T-cell (primary cell): ENCODE results near the gene MUC4. TPM values are rescaled to one million over a fixed set of nuclear protein-coding genes. Genes with fewer than 3 reads are reported as not detected.

ENCODE experiments used
- ATAC-seq, 4 experiments: fragments of 200-7000 bp in 3 of 4; fragments of 150-1000 bp in 1 of 4; cut with Tn5 transposase; replicated peaks in 1 of 4; 1 replicate in 3 of 4; 2 replicates in 1 of 4; pipeline ENCODE4 v1.10.0; 2021; ENCODE audit warnings: moderate library complexity in 3 of 4, mild to moderate bottlenecking in 2 of 4, moderate number of reproducible peaks in 1 of 4
- CTCF ChIA-PET, 2 donors: fragments of 300-600 bp; sonication (Branson Sonifier 250); formaldehyde crosslinking; loops; one replicate each; lab custom pipeline; 2022; ENCODE audit warnings: antibody characterized with exemption in 2 of 2; lab: Charles Lee
- POLR2A ChIA-PET, 2 donors: fragments of 300-600 bp; sonication (Branson Sonifier 250); formaldehyde crosslinking; loops; one replicate each; lab custom pipeline; 2022; ENCODE audit warnings: antibody characterized with exemption in 2 of 2; lab: Charles Lee
- DNase-seq, 35 experiments: peaks; one replicate each; pipeline versions ENCODE4 v3.0.0 to v3.0.0-alpha.2; 2013 to 2023
- H3K27ac ChIP-seq: one replicate; pipeline ENCODE4 v1.5.1; 2013; ENCODE audit warnings: low read length
- H3K27me3 ChIP-seq, 2 experiments: replicated peaks in 1 of 2; 1 replicate in 1 of 2; 2 replicates in 1 of 2; pipeline versions ENCODE4 v1.6.1 to v1.7.0; 2013; ENCODE audit warnings: low read length in 1 of 2, mixed read lengths in 1 of 2; ENCODE audit not compliant: control insufficient read depth in 2 of 2, insufficient read depth in 2 of 2; ENCODE audit errors: extremely low read depth in 1 of 2
- H3K36me3 ChIP-seq, 2 donors: 1 replicate in 1 of 2; 2 replicates in 1 of 2; pipeline versions ENCODE4 v1.6.1 to v1.7.0; 2013; ENCODE audit warnings: low read length in 1 of 2; ENCODE audit not compliant: control insufficient read depth in 2 of 2, insufficient read depth in 1 of 2; ENCODE audit errors: extremely low read depth in 1 of 2
- H3K4me1 ChIP-seq, 2 experiments: 1 replicate in 1 of 2; 2 replicates in 1 of 2; pipeline versions ENCODE4 v1.6.1 to v1.7.0; 2013; ENCODE audit warnings: low read length in 2 of 2, mixed read lengths in 1 of 2; ENCODE audit not compliant: insufficient read depth in 2 of 2, control insufficient read depth in 1 of 2; ENCODE audit errors: extremely low read depth in 1 of 2
- H3K4me3 ChIP-seq, 2 donors: 1 replicate in 1 of 2; 2 replicates in 1 of 2; pipeline versions ENCODE4 v1.5.1 to v1.7.0; 2013; ENCODE audit warnings: mild to moderate bottlenecking in 2 of 2, low read length in 1 of 2, moderate library complexity in 1 of 2; ENCODE audit not compliant: control insufficient read depth in 1 of 2; ENCODE audit errors: extremely low read depth in 1 of 2
- H3K9me3 ChIP-seq: 2 replicates; pipeline ENCODE4 v1.7.0; 2013
- H3K27ac Mint-ChIP-seq, 2 donors: one replicate each; pipeline ENCODE4 v1.8.0; 2020 to 2021; ENCODE audit warnings: mild to moderate bottlenecking in 2 of 2, mixed read lengths in 2 of 2
- H3K27me3 Mint-ChIP-seq, 2 donors: one replicate each; pipeline ENCODE4 v1.8.0; 2021 to 2022; ENCODE audit warnings: mixed read lengths in 2 of 2
- H3K36me3 Mint-ChIP-seq: one replicate; pipeline ENCODE4 v1.8.0; 2021; ENCODE audit warnings: mixed read lengths
- H3K4me1 Mint-ChIP-seq, 3 donors: one replicate each; pipeline ENCODE4 v1.8.0; 2020 to 2022; ENCODE audit warnings: mixed read lengths in 3 of 3, mild to moderate bottlenecking in 1 of 3
- H3K4me3 Mint-ChIP-seq, 3 donors: one replicate each; pipeline ENCODE4 v1.8.0; 2020 to 2022; ENCODE audit warnings: mild to moderate bottlenecking in 3 of 3, mixed read lengths in 3 of 3, moderate library complexity in 3 of 3
- H3K9me3 Mint-ChIP-seq, 3 donors: one replicate each; pipeline ENCODE4 v1.8.0; 2020 to 2022; ENCODE audit warnings: mixed read lengths in 3 of 3
- WGBS: methylation state at CpG from one replicate; pipeline ENCODE4 v1.1.5; 2013; ENCODE audit warnings: missing lambda C conversion rate; ENCODE audit not compliant: insufficient coverage; 5-methylcytosine and 5-hydroxymethylcytosine counted together
- total RNA-seq, 35 experiments: library from RNA in 6 of 35; stranded (reverse) in 6 of 35; fragments of 120-200 nt in 1 of 35; gene quantifications; one replicate each; pipeline versions ENCODE4 v1.2.1 to v1.2.4 and lab custom pipeline; 2013 to 2026

MUC4 gene
- total RNA-seq, 5 donors from 2014 or later (not counting 1 experiment from before 2014, with no cell fraction given), result 0.03 to 0.16 (median 0.05) TPM; not detected in 1

GRCh38 chr3:195709676-195710085, 102.0 kb downstream of the MUC4 start:
- DNase-seq (no peak), ATAC-seq (no peak)
- 90% methylated on average over 4 of the region's 6 CpGs for WGBS
- H3K4me1 Mint-ChIP-seq, result no peaks in the 10 kb centered on the region
- Histone ChIP-seq H3K27me3 (no peaks in the 10 kb centered on the region), H3K4me1 (no peaks in the 10 kb centered on the region), H3K36me3 (peaks cover 4 to 26% of the 10 kb centered on the region in 2 donors), H3K4me3 (no peak overlapping the region), H3K9me3 (no peaks in the 10 kb centered on the region), H3K27ac (no peak overlapping the region)
- no peak overlapping the region for H3K4me3 Mint-ChIP-seq
- CTCF ChIA-PET, result no interaction called here
- no peak overlapping the region for H3K27ac Mint-ChIP-seq
- POLR2A ChIA-PET, result no interaction called here
- H3K27me3 Mint-ChIP-seq, result no peaks in the 10 kb centered on the region
- H3K36me3 Mint-ChIP-seq, result peaks cover 41% of the 10 kb centered on the region
- no peaks in the 10 kb centered on the region for H3K9me3 Mint-ChIP-seq

GRCh38 chr3:195708626-195709481, 102.9 kb downstream of the MUC4 start:
- no peak for DNase-seq
- no peak for ATAC-seq
- ChIA-PET POLR2A (no interaction called here), CTCF (no interaction called here)
- Mint-ChIP-seq H3K4me1 (no peaks in the 10 kb centered on the region), H3K4me3 (no peak overlapping the region), H3K27me3 (no peaks in the 10 kb centered on the region), H3K36me3 (peaks cover 37% of the 10 kb centered on the region), H3K27ac (no peak overlapping the region), H3K9me3 (no peaks in the 10 kb centered on the region)
- no peaks in the 10 kb centered on the region for H3K27me3 ChIP-seq
- H3K36me3 ChIP-seq, result peaks cover 4 to 23% of the 10 kb centered on the region in 2 donors
- H3K27ac ChIP-seq, result no peak overlapping the region
- WGBS, result 84% methylated on average over 5 of the region's 6 CpGs
- H3K9me3 ChIP-seq, result no peaks in the 10 kb centered on the region
- H3K4me1 ChIP-seq, result no peaks in the 10 kb centered on the region
- no peak overlapping the region for H3K4me3 ChIP-seq

GRCh38 chr3:195708061-195708460, 103.7 kb downstream of the MUC4 start:
- H3K4me3 Mint-ChIP-seq, result no peak overlapping the region
- H3K9me3 Mint-ChIP-seq, result no peaks in the 10 kb centered on the region
- ChIA-PET CTCF (no interaction called here), POLR2A (interaction anchor here (0.5 to 0.6 kb wide), 2 partner anchors 167 to 179 kb away, joined by 3 to 7 read pairs; no protein-coding TSS in a partner anchor)
- DNase-seq (no peak), ATAC-seq (no peak)
- no peaks in the 10 kb centered on the region for H3K27me3 Mint-ChIP-seq
- WGBS, result 81% methylated on average over 6 of the region's 6 CpGs
- Histone ChIP-seq H3K9me3 (no peaks in the 10 kb centered on the region), H3K4me3 (no peak overlapping the region), H3K27ac (no peak overlapping the region), H3K4me1 (no peaks in the 10 kb centered on the region), H3K36me3 (peaks cover 4 to 23% of the 10 kb centered on the region in 2 donors), H3K27me3 (no peaks in the 10 kb centered on the region)
- H3K4me1 Mint-ChIP-seq, result no peaks in the 10 kb centered on the region
- peaks cover 37% of the 10 kb centered on the region for H3K36me3 Mint-ChIP-seq
- no peak overlapping the region for H3K27ac Mint-ChIP-seq

- CTCF ChIA-PET, result no interaction called here
- ATAC-seq, result peak in 1 of 4 experiments; percentile 35
- DNase-seq, result no peak
- no peaks in the 10 kb centered on the region for H3K4me1 Mint-ChIP-seq
- WGBS, result 94% methylated on average over 9 of the region's 9 CpGs
- no peak overlapping the region for H3K4me3 Mint-ChIP-seq
- no peaks in the 10 kb centered on the region for H3K9me3 Mint-ChIP-seq
- Histone ChIP-seq H3K4me3 (no peak overlapping the region), H3K36me3 (peaks cover 0 to 16% of the 10 kb centered on the region in 2 donors), H3K27me3 (no peaks in the 10 kb centered on the region), H3K4me1 (no peaks in the 10 kb centered on the region), H3K9me3 (no peaks in the 10 kb centered on the region), H3K27ac (no peak overlapping the region)
- POLR2A ChIA-PET, result no interaction called here
- H3K27me3 Mint-ChIP-seq, result no peaks in the 10 kb centered on the region
- peaks cover 21% of the 10 kb centered on the region for H3K36me3 Mint-ChIP-seq
- no peak overlapping the region for H3K27ac Mint-ChIP-seq
Measured at GRCh38 chr3:195705081-195705991, 106.4 kb downstream of the MUC4 start.

GRCh38 chr3:195704433-195704999, 107.2 kb downstream of the MUC4 start:
- POLR2A ChIA-PET, result interaction anchor here in 1 of 2 donors (0.5 kb wide), 1 partner anchor 260 kb away, joined by 10 read pairs; no protein-coding TSS in a partner anchor
- H3K4me1 ChIP-seq, result no peaks in the 10 kb centered on the region
- H3K4me3 ChIP-seq, result no peak overlapping the region
- no peak for ATAC-seq
- no peaks in the 10 kb centered on the region for H3K9me3 Mint-ChIP-seq
- CTCF ChIA-PET, result interaction anchor here (0.6 kb wide), 2 partner anchors 152 to 1740 kb away, joined by 4 read pairs; no protein-coding TSS in a partner anchor
- H3K27me3 ChIP-seq, result no peaks in the 10 kb centered on the region
- H3K36me3 ChIP-seq, result peaks cover 0 to 13% of the 10 kb centered on the region in 2 donors
- H3K27me3 Mint-ChIP-seq, result no peaks in the 10 kb centered on the region
- H3K36me3 Mint-ChIP-seq, result peaks cover 12% of the 10 kb centered on the region
- no peaks in the 10 kb centered on the region for H3K9me3 ChIP-seq
- no peaks in the 10 kb centered on the region for H3K4me1 Mint-ChIP-seq
- H3K27ac Mint-ChIP-seq, result no peak overlapping the region
- H3K4me3 Mint-ChIP-seq, result no peak overlapping the region
- 76% methylated on average over 8 of the region's 9 CpGs for WGBS
- no peak for DNase-seq
- no peak overlapping the region for H3K27ac ChIP-seq

GRCh38 chr3:195703776-195704175, 108.0 kb downstream of the MUC4 start:
- Mint-ChIP-seq H3K36me3 (peaks cover 5% of the 10 kb centered on the region), H3K9me3 (no peaks in the 10 kb centered on the region), H3K27ac (no peak overlapping the region), H3K4me1 (peaks cover 0 to 4% (median 0%) of the 10 kb centered on the region in 3 donors), H3K27me3 (no peaks in the 10 kb centered on the region), H3K4me3 (no peak overlapping the region)
- ChIA-PET CTCF (interaction anchor here (0.6 kb wide), 2 partner anchors 152 to 1741 kb away, joined by 4 read pairs; no protein-coding TSS in a partner anchor), POLR2A (no interaction called here)
- no peaks in the 10 kb centered on the region for H3K9me3 ChIP-seq
- WGBS, result 88% methylated on average over 4 of the region's 5 CpGs
- no peaks in the 10 kb centered on the region for H3K4me1 ChIP-seq
- H3K27me3 ChIP-seq, result no peaks in the 10 kb centered on the region
- DNase-seq (no peak), ATAC-seq (no peak)
- H3K27ac ChIP-seq, result no peak overlapping the region
- peaks cover 0 to 8% of the 10 kb centered on the region in 2 donors for H3K36me3 ChIP-seq
- H3K4me3 ChIP-seq, result no peak overlapping the region
